ENCODE data around the gene SV2C. TPM values are rescaled to one million over a fixed set of nuclear protein-coding genes. Genes with fewer than 3 reads are reported as not detected.

Gene SV2C
- total RNA-seq, 1 donor from 2014 or later, result 0.05 TPM

DNA sequence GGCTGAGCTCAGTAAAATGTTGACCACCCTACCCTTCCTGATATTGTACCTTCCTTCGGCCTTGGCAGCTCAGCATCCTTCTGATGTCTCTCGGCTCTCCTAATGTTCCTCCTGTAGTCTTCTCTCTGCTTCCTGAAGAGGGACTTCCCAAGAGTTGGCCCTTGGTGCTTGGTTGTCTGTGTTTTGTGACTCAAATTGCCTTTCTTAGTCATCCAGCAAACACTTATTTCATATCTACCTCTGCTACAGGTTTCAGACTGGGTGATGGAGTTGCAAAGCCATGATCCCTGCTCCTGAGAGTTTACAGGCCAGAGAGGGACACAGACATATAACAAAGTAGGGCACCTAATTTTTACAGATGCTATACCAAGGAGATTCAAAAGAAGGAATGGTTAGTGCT lies 70.1 kb downstream of the SV2C start:
- ATAC-seq (no peak), DNase-seq (no peak)
- intact Hi-C loops (cut with micrococcal nuclease), result no loop called here

DNA sequence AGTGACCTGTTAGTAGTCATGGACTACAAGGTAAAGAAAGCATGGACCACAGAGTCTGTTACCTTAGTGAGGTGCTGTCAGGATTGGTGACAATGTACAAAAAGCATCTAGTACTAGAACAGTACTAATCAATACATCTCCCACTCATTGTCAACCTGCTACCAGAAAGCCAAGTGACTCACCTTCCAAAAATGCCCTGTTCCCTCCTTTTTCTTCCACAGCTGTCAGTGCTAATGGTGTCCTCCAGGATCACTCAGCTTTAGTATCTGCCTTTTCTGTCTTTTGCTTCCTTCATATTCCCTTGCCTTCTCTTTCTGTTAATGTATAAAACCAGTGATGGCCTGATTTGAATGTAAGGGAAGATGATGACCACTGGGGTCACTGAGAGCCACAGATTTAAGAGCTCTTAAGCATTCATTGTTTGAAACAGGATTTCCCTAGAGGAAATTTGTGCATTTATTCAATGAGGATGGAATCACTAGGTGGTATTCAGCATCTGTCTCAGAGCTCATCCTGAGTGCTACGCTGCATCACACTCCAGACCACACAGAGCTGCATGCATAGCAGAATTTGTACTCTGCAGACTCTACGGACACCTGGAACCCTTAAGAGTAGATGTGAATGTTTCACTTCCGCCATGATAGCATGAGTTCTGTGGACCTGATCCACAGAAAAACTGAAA lies 71.0 kb downstream of the SV2C start:
- intact Hi-C loops (cut with micrococcal nuclease), result no loop called here
- DNase-seq, result no peak
- ATAC-seq, result no peak

DNA sequence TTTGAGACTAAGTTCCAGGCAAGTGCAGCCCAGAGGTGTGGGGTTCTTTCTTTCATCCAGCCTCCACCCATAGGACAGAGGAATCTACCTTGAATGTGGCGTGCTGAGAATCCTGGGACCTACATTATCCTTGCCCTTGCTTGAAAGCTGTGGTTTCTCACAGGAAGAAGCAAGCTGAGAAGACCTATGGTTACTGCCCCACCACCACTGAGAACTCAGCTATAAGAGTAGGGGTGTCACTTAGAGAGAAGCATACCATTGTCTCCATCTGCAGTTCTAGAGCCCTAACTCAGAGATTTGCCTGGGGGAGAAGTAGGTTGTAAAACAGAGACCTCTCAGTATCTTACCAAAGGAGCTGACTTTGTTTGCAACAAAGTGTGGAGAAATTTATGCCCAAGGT lies 72.4 kb downstream of the SV2C start:
- intact Hi-C loops (cut with micrococcal nuclease), result no loop called here
- no peak for DNase-seq
- no peak for ATAC-seq

DNA sequence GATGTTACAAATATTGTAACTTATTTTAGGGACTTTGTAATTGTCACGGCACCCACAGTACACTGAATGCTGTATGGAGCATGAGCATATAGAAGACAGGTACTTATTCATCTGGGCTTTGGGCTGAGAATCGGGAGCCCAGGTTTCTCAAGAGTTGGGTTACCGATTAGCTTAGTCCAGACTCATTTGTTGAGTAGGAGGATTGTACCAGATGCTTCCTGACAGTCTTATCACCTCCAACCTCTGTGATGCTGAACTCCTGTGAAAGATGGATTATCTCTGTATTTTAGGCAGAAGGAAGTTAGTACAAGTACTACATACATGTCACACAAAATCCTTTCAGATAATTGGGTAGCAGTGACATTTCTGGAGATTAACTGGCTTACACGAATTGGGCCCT lies 79.2 kb downstream of the SV2C start:
- intact Hi-C loops (cut with micrococcal nuclease), result no loop called here
- DNase-seq (no peak), ATAC-seq (no peak)

DNA sequence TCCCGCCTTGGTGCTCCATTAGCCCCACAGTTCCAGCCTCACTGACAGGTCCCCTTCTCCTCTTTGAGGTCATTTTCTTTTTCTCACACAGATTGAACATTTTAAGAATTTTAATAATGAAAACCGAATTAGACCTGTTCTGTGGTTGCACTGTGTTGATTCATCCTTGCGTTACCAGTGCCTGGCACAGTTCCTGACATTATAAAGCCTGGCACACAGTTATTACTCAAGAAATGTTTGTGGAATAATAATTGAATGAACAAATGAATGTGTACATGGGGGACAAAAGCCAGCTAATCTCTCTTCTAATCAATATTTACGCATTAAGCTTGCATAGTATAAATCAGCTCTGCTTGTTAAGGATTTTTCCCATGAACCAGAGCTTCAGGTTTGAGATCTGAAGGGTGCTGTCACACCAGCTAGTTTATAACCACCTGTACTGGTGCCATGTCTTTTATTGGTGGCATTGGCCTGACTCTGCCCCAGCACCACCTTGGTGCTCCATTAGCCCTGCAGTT lies 80.0 kb downstream of the SV2C start:
- DNase-seq (no peak), ATAC-seq (no peak)
- intact Hi-C loops (cut with micrococcal nuclease), result no loop called here

DNA sequence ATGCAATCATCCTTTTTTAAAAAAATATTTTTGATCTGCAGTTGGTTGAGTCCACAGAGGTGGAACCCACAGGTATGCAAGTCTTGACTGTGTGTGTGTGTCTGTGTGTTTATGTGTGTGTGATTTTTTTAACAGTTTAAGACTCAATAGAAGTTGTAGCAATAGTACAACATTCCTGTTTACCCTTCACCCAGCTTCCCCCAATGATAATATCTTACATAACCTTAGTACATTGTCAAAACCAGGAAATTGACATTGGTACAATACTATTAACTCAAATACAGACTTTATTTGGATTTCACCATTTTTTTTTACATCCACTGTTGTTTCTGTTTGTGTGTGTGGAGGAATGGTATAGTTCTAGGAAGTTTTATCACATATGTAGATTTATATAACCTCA lies 81.8 kb downstream of the SV2C start:
- no peak for ATAC-seq
- DNase-seq, result no peak
- intact Hi-C loops (cut with micrococcal nuclease), result no loop called here

DNA sequence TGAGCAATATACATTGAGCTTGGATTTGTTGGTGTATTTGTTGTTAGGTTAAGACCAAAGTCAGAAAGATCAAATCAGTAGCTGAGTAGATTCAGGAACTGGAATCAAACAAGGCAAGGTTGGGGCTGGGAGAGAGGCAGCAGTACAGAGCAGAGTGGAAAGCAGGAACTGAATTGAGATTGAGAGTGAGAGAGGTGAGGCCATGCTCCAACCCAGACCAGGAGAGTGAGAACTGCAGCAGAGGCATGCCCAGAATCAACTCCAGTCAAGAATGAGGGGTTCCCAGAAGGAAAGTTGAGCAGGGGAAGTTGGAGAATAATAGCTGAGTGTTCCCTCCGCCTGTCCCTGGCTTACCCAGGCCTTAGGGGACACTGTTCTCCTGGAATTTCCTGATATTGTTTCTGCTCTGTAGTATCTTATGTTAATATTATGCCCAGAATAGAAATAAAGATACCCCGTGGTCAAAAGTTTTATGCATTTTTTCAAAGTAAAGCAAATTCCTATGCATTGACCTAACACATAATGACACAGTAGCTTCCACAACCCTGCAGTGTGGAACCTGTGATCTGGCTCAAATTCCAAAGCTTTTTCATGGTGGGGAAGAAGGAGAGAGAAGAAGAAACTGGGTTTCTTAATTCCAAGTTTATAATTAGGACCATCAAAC lies 82.7 kb downstream of the SV2C start:
- ATAC-seq, result no peak
- intact Hi-C loops (cut with micrococcal nuclease), result no loop called here
- DNase-seq, result no peak

DNA sequence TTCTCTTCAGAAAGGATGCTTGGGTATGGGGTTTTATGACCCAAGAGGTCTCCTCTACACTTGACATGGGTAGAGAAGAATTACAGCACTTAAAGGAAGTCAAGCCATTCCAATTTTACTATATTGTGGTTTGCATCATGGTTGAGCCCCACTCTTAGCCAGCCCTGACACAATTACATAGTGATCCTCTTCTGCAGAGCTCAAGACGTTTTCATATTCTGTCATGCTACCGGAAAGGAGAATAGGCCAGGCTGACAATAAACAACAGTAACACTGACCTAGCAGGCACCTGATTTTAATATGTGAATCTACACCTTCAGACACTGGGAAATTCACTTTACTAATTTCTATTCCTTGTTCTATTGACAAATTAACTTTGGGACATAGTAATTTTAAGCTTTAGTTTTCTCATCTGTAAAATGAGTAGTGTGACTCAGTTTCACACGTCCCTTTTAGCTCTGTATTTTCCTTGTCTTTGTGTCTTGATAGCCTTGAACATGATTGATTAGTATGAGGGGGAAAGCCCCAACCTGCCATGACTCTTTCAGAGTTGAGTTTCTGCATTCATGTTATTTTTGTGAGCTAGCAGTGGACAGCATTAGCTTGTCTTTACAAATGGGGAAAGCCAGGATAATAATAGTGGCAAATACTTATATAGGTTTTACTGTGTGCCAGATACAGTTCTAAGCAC lies 83.8 kb downstream of the SV2C start:
- intact Hi-C loops (cut with micrococcal nuclease), result no loop called here
- DNase-seq, result no peak
- ATAC-seq, result no peak

DNA sequence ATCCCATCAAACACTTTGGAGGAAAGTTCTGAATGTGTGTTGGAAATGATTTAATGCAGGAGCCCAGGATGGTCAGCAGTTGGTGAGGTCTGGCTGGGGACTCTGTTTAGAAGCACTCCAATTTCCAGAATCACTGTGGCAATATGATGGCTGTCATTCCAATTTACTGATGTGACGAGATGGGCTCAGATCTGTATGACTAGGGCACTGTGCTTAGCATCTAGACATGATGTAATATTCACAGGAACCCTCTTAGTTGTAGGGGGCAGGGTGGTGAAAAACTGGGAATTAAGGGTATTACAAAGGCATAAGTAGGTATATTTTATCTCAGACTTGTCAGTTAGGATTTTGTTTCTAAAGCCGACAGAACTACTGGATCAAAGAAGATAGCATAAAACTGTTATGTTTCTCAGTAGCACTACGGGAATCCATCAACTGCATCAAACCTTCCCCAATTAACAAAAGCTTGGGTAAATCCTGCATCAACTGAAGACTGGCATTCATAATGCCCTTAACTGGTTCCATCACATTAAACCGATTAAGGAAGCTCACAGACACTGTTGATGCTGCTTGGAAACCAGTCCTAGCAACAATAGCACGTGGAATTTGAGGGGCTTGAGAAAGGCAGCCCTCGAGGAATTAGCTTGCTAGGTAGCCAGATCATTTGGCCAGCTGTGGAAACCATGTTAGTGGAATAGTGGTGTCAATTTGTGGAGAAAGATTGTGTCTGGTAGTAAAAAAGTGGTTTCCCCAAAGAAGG lies 86.1 kb downstream of the SV2C start:
- no peak for ATAC-seq
- intact Hi-C loops (cut with micrococcal nuclease), result no loop called here
- no peak for DNase-seq

DNA sequence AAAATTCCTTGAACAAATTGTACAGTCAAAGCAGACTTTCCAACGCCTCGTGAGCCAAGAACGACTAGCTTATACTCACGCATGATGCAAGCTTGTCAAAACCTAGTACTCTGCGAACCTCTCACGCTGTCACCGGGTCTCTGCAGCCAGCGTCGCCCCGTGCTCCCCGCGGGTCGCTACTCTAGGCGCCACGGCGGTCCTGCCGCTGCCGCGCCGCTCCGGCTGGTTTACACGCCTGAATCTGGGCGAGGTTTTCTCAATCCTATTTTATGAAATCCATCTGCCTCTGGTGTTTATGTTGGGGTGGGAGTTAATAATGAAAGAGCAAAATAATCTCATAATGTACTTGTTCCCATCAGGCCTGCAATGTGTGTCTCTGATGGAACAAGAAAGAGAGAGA lies 90.9 kb downstream of the SV2C start:
- DNase-seq, result no peak
- intact Hi-C loops (cut with micrococcal nuclease), result no loop called here

DNA sequence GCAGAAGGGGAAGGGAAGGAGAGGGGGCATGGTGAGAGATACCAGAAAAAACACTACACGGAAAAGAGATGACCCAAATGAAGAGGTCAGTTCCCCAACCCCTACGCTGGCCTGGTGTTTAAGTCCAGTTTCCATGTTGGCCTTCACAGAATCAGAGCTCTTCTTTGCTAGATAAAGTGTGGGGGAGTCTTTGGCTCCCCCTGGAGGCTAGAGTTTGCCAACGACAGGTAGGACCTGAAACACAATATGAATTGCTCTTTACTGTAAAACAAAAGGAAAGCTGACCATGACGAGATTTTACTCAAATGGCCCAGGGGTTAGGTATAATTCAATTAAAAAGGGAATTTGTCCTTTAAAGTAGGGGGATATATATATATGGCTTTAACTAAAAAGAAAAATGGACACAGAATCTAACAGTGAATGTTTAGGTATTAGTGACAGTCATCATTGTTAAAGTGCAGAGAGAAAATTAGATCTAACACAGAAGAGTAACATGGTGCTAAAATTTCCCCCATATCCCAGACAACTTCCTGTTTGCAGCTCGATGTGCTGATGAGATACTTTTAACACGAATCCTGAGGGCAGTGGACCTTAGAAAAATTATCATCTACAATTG lies 92.0 kb downstream of the SV2C start:
- intact Hi-C loops (cut with micrococcal nuclease), result no loop called here
- DNase-seq (no peak), ATAC-seq (peak; percentile 52)

More for the DNA sequence above, 90.9 kb downstream of the SV2C start:
- ATAC-seq, result no peak

DNA sequence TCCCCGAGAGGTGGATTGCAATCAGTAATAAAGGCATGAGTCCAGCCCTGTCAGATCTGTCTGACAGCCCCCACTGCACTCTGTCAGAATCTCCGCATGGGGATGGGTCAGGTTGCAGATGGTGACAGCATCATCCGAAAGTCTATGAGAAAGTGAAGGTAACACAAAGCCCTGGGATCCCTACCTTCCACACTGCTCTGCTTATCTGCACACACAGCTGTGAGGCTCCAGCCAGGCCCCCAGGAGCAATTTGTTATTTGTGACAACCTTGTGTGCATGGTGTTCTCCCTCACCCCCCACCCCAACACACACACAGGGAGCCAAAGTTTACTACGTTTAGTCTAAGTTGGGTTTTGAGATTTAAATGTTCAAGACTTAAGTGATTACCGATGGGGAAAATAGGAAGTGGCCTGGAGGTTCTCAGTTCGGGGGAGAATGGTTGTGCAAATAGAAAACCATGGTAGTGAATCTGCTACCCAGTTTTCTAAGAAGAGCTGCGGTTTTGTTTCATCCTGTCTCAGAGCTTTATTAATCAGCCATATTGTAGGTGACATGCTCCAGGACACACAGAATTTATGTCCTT lies 92.7 kb downstream of the SV2C start:
- no peak for ATAC-seq
- intact Hi-C loops (cut with micrococcal nuclease), result no loop called here

DNA sequence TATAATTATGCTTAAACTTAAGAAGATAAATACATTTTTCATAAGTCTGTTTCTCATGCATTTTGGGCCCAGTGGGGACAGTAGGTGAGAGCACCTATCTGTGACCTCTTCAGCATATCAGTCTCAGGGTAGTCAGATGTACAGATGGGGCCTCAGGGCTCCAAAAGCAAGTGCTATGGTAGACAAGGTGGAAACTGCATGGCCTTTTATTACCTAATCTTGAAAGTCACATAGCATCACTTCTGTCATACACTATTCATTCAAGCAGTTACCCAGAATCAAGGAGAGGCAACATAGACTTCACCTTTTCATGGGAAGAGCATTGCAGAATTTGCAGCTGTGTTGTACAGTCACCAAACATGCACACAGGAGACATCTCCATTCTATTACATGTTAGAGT lies 94.8 kb downstream of the SV2C start:
- DNase-seq, result no peak
- no peak for ATAC-seq
- intact Hi-C loops (cut with micrococcal nuclease), result no loop called here

More for the DNA sequence above, 92.7 kb downstream of the SV2C start:
- DNase-seq, result no peak

DNA sequence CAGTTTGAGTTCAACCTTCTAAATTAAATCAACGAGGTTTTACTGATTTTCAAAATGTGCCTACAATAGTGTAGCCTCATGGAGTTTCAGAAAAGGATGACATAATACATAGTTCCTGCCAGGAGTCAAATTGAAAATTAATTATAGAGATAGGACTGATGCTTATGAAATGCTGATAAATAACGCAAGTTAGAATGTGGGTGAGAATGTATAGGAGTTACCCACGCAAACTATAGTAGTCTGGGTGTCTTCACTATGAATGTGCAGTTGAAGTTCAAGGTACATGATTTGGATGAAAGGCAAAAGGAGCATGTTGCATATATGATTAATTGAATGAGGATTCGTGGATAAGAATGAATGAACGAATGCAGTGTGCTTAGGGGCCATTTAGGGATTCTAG lies 95.7 kb downstream of the SV2C start:
- intact Hi-C loops (cut with micrococcal nuclease), result no loop called here
- DNase-seq (no peak), ATAC-seq (no peak)

DNA sequence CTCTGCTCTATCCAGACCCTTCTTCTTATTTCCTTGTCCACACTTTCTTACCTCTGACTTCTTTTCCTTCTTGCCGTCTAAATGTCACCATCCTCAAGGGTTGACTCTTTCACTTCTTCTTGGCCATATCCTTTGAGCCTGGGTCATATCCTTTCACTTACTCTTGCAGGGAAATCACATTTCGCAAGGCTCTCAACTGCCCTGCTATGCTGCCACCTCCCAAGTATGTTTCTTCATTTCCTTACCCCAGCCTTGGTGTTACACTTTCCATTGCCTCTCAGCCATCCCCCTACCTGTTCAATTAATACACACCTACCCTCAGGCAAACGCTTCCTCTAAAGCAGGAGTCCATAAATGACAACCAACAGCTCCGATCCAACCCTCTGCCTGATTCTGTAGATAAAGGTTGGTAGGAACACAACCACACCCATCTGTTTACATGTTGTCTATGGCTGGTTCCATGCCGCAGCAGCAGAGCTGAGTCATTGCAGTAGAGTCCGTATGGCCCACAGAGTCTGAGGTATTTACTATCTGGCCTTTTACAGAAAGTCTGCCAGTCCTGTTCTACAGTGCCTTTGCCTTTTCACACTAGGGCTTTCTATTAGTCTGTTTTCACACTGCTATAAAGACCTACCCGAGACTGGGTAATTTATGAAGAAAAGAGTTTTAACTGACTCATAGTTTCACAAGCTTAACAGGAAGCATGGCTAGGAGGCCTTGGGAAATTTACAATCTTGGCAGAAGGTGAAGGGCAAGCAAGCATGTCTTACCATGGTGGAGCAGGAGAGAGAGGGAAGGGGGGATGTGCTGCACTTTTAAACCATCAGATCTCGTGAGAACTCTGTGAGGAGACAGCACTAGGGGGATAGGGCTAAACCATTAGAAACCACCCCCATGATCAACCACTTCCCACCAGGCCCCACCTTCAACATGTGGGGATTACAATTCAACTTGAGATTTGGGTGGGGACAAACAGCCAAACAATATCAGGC lies 97.9 kb downstream of the SV2C start:
- DNase-seq (no peak), ATAC-seq (peak; percentile 15)
- intact Hi-C loops (cut with micrococcal nuclease), result no loop called here

DNA sequence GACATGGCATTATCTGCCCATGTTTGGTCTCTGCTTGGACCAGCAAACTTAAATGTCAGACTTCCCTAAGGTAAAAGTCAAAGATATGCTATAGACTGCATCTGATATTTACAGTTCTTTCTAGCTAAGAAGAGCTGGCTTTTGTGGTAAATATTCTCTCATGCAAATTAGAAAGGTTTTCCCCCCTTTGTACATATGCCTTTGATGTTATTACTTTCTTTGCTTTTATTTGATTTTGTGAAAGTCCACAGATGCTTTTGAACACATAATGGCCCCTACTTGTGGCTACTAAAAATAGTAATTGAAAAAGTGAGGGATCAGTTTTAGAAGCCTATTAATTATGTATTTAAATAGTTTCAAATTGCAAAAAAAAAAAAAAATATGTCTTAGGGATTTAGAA lies 104.2 kb downstream of the SV2C start:
- intact Hi-C loops (cut with micrococcal nuclease), result no loop called here

DNA sequence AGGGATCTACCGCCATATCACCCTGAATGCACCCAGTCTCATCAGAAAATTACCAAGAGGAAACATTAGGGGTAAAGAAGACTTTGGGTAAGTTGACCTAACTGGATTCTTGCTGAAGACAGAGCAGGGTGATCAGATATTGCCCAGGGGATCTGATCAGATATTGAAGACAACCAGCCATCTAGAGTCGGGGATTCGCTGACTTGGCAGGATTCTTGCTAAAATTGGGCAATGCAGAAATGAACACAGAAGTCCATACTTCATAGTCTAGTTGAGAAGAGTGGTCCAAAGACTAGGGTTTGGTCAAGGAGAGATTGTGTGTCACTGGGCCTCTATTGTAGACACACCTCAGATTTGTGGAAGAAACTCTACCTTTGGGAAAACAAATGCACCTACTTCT lies 107.2 kb downstream of the SV2C start:
- ATAC-seq (no peak), DNase-seq (no peak)
- intact Hi-C loops (cut with micrococcal nuclease), result no loop called here

More for the DNA sequence above, 104.2 kb downstream of the SV2C start:
- DNase-seq (no peak), ATAC-seq (no peak)

DNA sequence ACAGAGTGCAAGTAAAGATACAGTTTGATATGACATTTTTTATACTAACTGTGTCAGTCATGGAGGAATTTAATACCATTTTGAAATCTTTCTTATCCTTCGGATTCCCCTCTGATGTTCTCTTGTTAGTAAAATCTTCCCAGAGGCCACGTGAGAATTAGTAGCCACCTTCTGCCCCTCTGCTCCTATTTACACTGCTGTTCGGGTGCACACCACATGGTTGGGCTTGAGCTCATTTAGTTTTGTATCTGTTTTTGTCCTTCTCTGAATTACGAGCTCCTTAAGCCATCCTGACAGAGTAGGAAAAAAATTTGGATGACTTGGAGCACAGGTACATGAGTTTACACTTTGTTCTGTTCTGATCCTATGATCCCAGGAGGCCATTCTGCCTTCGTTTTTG lies 109.7 kb downstream of the SV2C start:
- no peak for DNase-seq
- ATAC-seq, result no peak
- intact Hi-C loops (cut with micrococcal nuclease), result no loop called here

Data from left ventricle myocardium superior (tissue), 1 donor.